Measurements from ENCODE around the gene OR4D11. TPM values are rescaled to one million over a fixed set of nuclear protein-coding genes. Genes with fewer than 3 reads are reported as not detected.

Gene OR4D11
- not detected in 2 replicates for total RNA-seq

GRCh38 chr11:59503276-59503675, at the start of gene OR4D11:
Gene OR4D11 (plus strand): TSS chr11:59503576. CDS start chr11:59503576, 0 bp downstream.

GRCh38 chr11:59456661-59457060, 46.7 kb upstream of the OR4D11 start, which contains the start of gene OR4D6:
Gene OR4D6 (plus strand): TSS chr11:59456961. CDS start chr11:59456961, 0 bp downstream.

GRCh38 chr11:59473015-59473414, 30.4 kb upstream of the OR4D11 start, which contains the start of gene OR4D10:
Gene OR4D10 (plus strand): TSS chr11:59473315. CDS start chr11:59477430, 4,115 bp downstream.

DNA sequence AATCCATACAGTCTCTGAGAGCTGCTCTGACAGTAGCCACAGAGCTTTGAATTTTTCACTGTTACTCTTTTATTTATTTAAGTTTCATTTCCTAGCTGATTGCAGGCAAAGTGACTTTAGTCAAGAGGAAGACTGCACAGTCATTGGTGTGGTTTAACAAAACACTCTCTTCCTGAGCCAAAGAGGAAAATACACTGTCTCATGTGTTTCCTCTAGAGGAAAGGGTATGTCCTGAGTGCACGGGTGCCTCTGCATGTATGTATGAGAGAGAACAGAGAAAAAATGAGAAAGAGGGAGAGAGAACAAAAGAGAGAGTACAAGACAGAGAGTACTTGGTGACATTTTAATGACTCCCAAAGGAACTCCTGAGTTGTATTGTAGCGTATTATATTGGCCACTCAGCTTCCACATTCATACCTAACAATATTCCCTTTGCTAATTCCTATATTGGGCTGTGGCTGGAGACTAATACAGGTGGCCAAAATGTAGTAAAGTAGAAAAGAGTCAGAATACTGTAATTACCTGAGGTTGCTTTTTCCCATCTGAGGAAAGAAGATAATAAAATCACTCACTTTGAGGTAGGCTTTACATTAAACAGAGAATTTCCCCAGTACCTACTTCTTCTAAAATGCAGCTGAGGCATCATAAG, 7.7 kb downstream of the OR4D11 start, which contains the start of gene OR4D9:
OR4D9 (plus strand) TSS at position 599 of the 649 bp plus-strand sequence. CDS start 3,374 bp downstream, outside the sequence.

Other genes with a start within 250 kb of the OR4D11 start
- gene OR5AN1, start 144.7 kb upstream of the OR4D11 start, total RNA-seq: not detected in 2 replicates
- gene OR5A2, start 77.2 kb upstream of the OR4D11 start, total RNA-seq: not detected in 2 replicates
- not detected in 2 replicates for gene OR5A1, start 67.1 kb upstream of the OR4D11 start, total RNA-seq
- not detected in 2 replicates for gene OR4D6, start 46.6 kb upstream of the OR4D11 start, total RNA-seq
- not detected in 2 replicates for gene OR4D10, start 30.3 kb upstream of the OR4D11 start, total RNA-seq
- gene OR4D9, start 8.0 kb downstream of the OR4D11 start, total RNA-seq: not detected in 2 replicates
- 26.5 and 27.1 TPM in 2 replicates for gene OSBP, start 112.2 kb downstream of the OR4D11 start, total RNA-seq
- gene PATL1, start 165.5 kb downstream of the OR4D11 start, total RNA-seq: 4.0 and 7.2 TPM in 2 replicates
- gene OR10V1, start 210.3 kb downstream of the OR4D11 start, total RNA-seq: not detected in 2 replicates